Liver (tissue), 9 donors: ENCODE data around the gene NPIPB2. TPM values are rescaled to one million over a fixed set of nuclear protein-coding genes. Genes with fewer than 3 reads are reported as not detected.

Source experiments
- DNase-seq: peaks from one replicate; pipeline ENCODE4 v3.0.0-alpha.2; 2017; ENCODE audit warnings: low spot score
- H3K27ac ChIP-seq, 2 donors: one replicate each; pipeline ENCODE4 v1.7.0; 2013; ENCODE audit warnings: inconsistent platforms in 2 of 2, low read length in 2 of 2, control low read depth in 1 of 2, low read depth in 1 of 2, mild to moderate bottlenecking in 1 of 2
- H3K27me3 ChIP-seq, 4 donors: one replicate each; pipeline versions ENCODE4 v1.6.1 to v1.7.0; 2013; ENCODE audit warnings: low read length in 3 of 4, inconsistent platforms in 1 of 4, mild to moderate bottlenecking in 1 of 4, moderate library complexity in 1 of 4; ENCODE audit not compliant: control insufficient read depth in 4 of 4, insufficient read depth in 4 of 4
- H3K36me3 ChIP-seq, 4 donors: one replicate each; pipeline versions ENCODE4 v1.6.1 to v1.7.0; 2013; ENCODE audit warnings: low read length in 3 of 4, mild to moderate bottlenecking in 3 of 4, low read depth in 1 of 4, moderate library complexity in 1 of 4; ENCODE audit not compliant: control insufficient read depth in 4 of 4, insufficient read depth in 3 of 4
- H3K4me1 ChIP-seq, 4 donors: one replicate each; pipeline versions ENCODE4 v1.6.1 to v1.7.0; 2013; ENCODE audit warnings: low read length in 3 of 4, mild to moderate bottlenecking in 3 of 4, moderate library complexity in 1 of 4; ENCODE audit not compliant: control insufficient read depth in 4 of 4, insufficient read depth in 4 of 4
- H3K4me3 ChIP-seq, 3 donors: one replicate each; pipeline versions ENCODE4 v1.6.1 to v1.7.0; 2013; ENCODE audit warnings: low read length in 3 of 3, control low read depth in 1 of 3, low read depth in 1 of 3, mild to moderate bottlenecking in 1 of 3
- H3K9ac ChIP-seq, 2 donors: one replicate each; pipeline ENCODE4 v1.7.0; 2013; ENCODE audit warnings: low read length in 2 of 2, mild to moderate bottlenecking in 2 of 2, moderate library complexity in 2 of 2, control low read depth in 1 of 2, low read depth in 1 of 2
- H3K9me3 ChIP-seq, 4 donors: one replicate each; pipeline versions ENCODE4 v1.6.1 to v1.7.0; 2013; ENCODE audit warnings: low read length in 3 of 4; ENCODE audit not compliant: control insufficient read depth in 4 of 4
- CTCF ChIP-seq: fragments of 150-350 bp; IDR thresholded peaks from 2 replicates; pipeline ENCODE4 v1.5.1; 2017; ENCODE audit warnings: improper control_type of control experiment, low read depth, low read length; ENCODE audit not compliant: missing input control
- EGR1 ChIP-seq, 2 donors: IDR thresholded peaks; 2 replicates each; pipeline ENCODE4 v1.6.1; 2016 to 2018; ENCODE audit warnings: antibody characterized with exemption in 2 of 2, low read depth in 2 of 2
- FOXA1 ChIP-seq: IDR thresholded peaks from 2 replicates; pipeline ENCODE4 v1.6.1; 2016; ENCODE audit warnings: antibody characterized with exemption
- FOXA2 ChIP-seq: IDR thresholded peaks from 2 replicates; pipeline ENCODE4 v1.6.1; 2016; ENCODE audit warnings: antibody characterized with exemption
- GABPA ChIP-seq, 2 donors: IDR thresholded peaks in 1 of 2; conservative IDR thresholded peaks in 1 of 2; 2 replicates each; pipeline ENCODE4 v1.6.1; 2016; ENCODE audit warnings: antibody characterized with exemption in 2 of 2, mild to moderate bottlenecking in 1 of 2, moderate library complexity in 1 of 2
- HNF4A ChIP-seq, 2 donors: conservative IDR thresholded peaks; 2 replicates each; pipeline ENCODE4 v1.6.1; 2016; ENCODE audit warnings: antibody characterized with exemption in 2 of 2, mild to moderate bottlenecking in 2 of 2
- HNF4G ChIP-seq: IDR thresholded peaks from 2 replicates; pipeline ENCODE4 v1.6.1; 2016; ENCODE audit warnings: antibody characterized with exemption
- JUND ChIP-seq, 2 donors: IDR thresholded peaks; 2 replicates each; pipeline ENCODE4 v1.6.1; 2016; ENCODE audit warnings: antibody characterized with exemption in 2 of 2
- MAX ChIP-seq: IDR thresholded peaks from 2 replicates; pipeline ENCODE4 v1.6.1; 2016; ENCODE audit warnings: antibody characterized with exemption
- NR2F2 ChIP-seq: IDR thresholded peaks from 2 replicates; pipeline ENCODE4 v1.6.1; 2016; ENCODE audit warnings: antibody characterized with exemption
- RAD21 ChIP-seq, 2 donors: IDR thresholded peaks; 2 replicates each; pipeline ENCODE4 v1.6.1; 2016; ENCODE audit warnings: antibody characterized with exemption in 2 of 2, mild to moderate bottlenecking in 2 of 2
- REST ChIP-seq: IDR thresholded peaks from 2 replicates; pipeline ENCODE4 v1.6.1; 2016; ENCODE audit warnings: antibody characterized with exemption, mild to moderate bottlenecking
- RXRA ChIP-seq, 2 donors: IDR thresholded peaks; 2 replicates each; pipeline ENCODE4 v1.6.1; 2017 to 2018; ENCODE audit warnings: antibody characterized with exemption in 2 of 2, mild to moderate bottlenecking in 1 of 2
- SP1 ChIP-seq: IDR thresholded peaks from 2 replicates; pipeline ENCODE4 v1.6.1; 2018; ENCODE audit warnings: antibody characterized with exemption, mild to moderate bottlenecking
- TAF1 ChIP-seq: conservative IDR thresholded peaks from 2 replicates; pipeline ENCODE4 v1.6.1; 2016; ENCODE audit warnings: antibody characterized with exemption, mild to moderate bottlenecking
- YY1 ChIP-seq: IDR thresholded peaks from 2 replicates; pipeline ENCODE4 v1.6.1; 2016; ENCODE audit warnings: antibody characterized with exemption, mild to moderate bottlenecking
- WGBS: extraction: QIAGEN DNeasy Blood & Tissue Kit; methylation state at CpG from one replicate; pipeline ENCODE4 v1.1.7; 2013; 5-methylcytosine and 5-hydroxymethylcytosine counted together
- polyA plus RNA-seq, 2 donors: library from polyadenylated mRNA; stranded (reverse) in 1 of 2; unstranded in 1 of 2; fragments of 200-250 nt in 1 of 2; fragments of >200 nt in 1 of 2; fragmentation: Nextera tagmentation in 1 of 2; extraction: Ambion mirVana in 1 of 2; gene quantifications; one replicate each; pipeline versions ENCODE4 v1.2.1 to v1.2.3, GENCODE V29; 2013 to 2015
- total RNA-seq, 2 donors: library from RNA; depleted of rRNA; stranded (reverse); fragments of >200 nt; gene quantifications; one replicate each; pipeline ENCODE4 v1.2.3, GENCODE V29; 2014
- TF ChIP-seq, protein P1 (sequence below): IDR thresholded peaks from 2 replicates; pipeline ENCODE4 v1.6.1; 2016; ENCODE audit warnings: antibody characterized with exemption
- TF ChIP-seq, protein P2 (sequence below): IDR thresholded peaks from 2 replicates; pipeline ENCODE4 v1.6.1; 2016; ENCODE audit warnings: antibody characterized with exemption
- donor health status: healthy.
- donor health status: healthy.
- donor health status: healthy.
- donor health status: healthy.
- donor health status: healthy.

NPIPB2 gene
- total and polyA plus RNA-seq, 4 donors: 0.75 to 4.9 (median 3.3) TPM

DNA sequence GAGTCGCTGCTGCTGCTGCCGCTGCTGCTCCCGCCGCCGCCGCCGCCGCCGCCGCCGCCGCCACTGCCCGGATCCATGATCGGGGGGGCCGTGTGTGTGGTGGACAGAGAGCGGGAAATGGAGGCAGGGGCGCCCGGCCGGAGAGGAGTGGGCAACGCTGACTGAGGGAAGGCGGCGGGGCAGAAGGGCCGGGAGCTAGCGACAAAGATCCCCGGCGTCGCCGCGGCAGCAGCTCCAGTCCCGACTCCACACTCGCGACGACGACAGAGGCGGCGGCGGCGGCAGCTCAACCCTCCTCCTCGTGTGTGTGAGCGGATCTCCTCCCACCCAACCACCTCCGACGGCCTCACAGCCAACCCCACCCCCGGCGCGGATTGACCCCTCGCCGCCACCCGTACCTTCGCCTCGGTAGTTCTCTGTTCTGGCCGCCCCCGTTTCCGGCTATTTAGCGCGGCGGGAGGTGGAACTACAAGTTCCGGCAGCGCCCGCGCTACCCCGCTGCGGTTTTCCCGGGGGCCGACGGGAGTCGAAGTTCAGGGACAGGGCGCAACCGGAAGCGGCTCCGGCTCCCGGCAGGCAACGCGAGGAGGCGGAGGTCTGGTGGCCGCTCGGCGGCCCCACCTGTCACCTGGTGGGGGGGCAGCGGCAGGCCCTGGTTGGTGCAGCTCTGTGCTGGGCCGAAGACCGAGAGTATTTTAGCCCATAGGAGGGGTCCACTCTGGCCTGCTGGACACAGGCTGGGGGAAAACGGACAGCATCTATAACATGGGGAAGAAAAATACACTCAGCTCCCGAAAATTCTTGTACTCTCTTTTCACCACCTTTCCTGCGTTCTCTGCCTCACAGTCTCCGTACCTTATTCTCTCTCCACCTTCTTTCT, 26.0 kb downstream of the NPIPB2 start, which contains the start of gene GSPT1:
Gene GSPT1, minus strand, starts transcription at position 313 of the 880 bp plus-strand sequence. Its CDS starts 236 bp downstream, at position 77.
- no peaks in the 10 kb centered on the region for H3K27me3 ChIP-seq
- WGBS: 1% methylated on average over 84 of the region's 84 CpGs
- H3K4me1 ChIP-seq: peaks cover 0 to 34% (median 31%) of the 10 kb centered on the region in 4 donors
- H3K9ac ChIP-seq: peak within 1 kb of the TSS; percentile 50 to 85
- no peaks in the 10 kb centered on the region for H3K36me3 ChIP-seq
- TF ChIP-seq FOXA2 (no peak), TAF1 (peak; percentile 62), SP1 (peak; percentile 86), EGR1 (IDR thresholded peaks at IDR 0.05; ENCODE audit: low read depth in 2 of 2) (peak; percentile 96 to 97), MAX (peak; percentile 87), RXRA (IDR thresholded peaks at IDR 0.05) (peak; percentile 71 to 72), GABPA (IDR thresholded peaks at IDR 0.05 in 1 of 2, conservative IDR thresholded peaks at IDR 0.05 in 1 of 2) (peak; percentile 81 to 94), JUND (IDR thresholded peaks at IDR 0.05) (no peak), YY1 (peak; percentile 94), FOXA1 (no peak), RAD21 (IDR thresholded peaks at IDR 0.05) (peak; percentile 24 to 26), HNF4G (no peak), REST (peak; percentile 85), NR2F2 (peak; percentile 73), HNF4A (conservative IDR thresholded peaks at IDR 0.05) (peak; percentile 51 to 54), CTCF (peak; percentile 18)
- TF ChIP-seq, protein P1, sequence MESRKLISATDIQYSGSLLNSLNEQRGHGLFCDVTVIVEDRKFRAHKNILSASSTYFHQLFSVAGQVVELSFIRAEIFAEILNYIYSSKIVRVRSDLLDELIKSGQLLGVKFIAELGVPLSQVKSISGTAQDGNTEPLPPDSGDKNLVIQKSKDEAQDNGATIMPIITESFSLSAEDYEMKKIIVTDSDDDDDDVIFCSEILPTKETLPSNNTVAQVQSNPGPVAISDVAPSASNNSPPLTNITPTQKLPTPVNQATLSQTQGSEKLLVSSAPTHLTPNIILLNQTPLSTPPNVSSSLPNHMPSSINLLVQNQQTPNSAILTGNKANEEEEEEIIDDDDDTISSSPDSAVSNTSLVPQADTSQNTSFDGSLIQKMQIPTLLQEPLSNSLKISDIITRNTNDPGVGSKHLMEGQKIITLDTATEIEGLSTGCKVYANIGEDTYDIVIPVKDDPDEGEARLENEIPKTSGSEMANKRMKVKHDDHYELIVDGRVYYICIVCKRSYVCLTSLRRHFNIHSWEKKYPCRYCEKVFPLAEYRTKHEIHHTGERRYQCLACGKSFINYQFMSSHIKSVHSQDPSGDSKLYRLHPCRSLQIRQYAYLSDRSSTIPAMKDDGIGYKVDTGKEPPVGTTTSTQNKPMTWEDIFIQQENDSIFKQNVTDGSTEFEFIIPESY: peak; percentile 96
- TF ChIP-seq, protein P2, sequence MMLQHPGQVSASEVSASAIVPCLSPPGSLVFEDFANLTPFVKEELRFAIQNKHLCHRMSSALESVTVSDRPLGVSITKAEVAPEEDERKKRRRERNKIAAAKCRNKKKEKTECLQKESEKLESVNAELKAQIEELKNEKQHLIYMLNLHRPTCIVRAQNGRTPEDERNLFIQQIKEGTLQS: no peak
- H3K27ac ChIP-seq: peak within 1 kb of the TSS; percentile 82 to 96
- no peaks in the 10 kb centered on the region for H3K9me3 ChIP-seq
- H3K4me3 ChIP-seq: peak within 1 kb of the TSS; percentile 87 to 98 (median 87)
- peak; percentile 98 for DNase-seq
